Stimulated activated naive CD8-positive, alpha-beta T cell treated with anti-CD3 and anti-CD28 coated beads, Interleukin-15, Interleukin-2, amounts not matched to agents 100 ng/mL and 50 ng/mL, for 24 hours (primary cell): ENCODE data around the gene TDP2.
A peak's percentile ranks its signal among the peaks of the same experiment; 100 is the strongest.
"Not testable (repeated sequence)": the region's sequence is repeated elsewhere in the genome, so short reads cannot be mapped to it uniquely, and the experiment has no call there.

Experiments used
- H3K27ac Mint-ChIP-seq: one replicate; pipeline ENCODE4 v1.8.0; 2021; ENCODE audit warnings: mild to moderate bottlenecking, mixed read lengths
- H3K27me3 Mint-ChIP-seq: one replicate; pipeline ENCODE4 v1.8.0; 2021; ENCODE audit warnings: mixed read lengths
- H3K36me3 Mint-ChIP-seq: one replicate; pipeline ENCODE4 v1.8.0; 2021; ENCODE audit warnings: low read depth, mixed read lengths
- H3K4me1 Mint-ChIP-seq: one replicate; pipeline ENCODE4 v1.8.0; 2021; ENCODE audit warnings: low read depth, mixed read lengths
- H3K4me3 Mint-ChIP-seq: one replicate; pipeline ENCODE4 v1.8.0; 2021; ENCODE audit warnings: mild to moderate bottlenecking, mixed read lengths
- H3K9me3 Mint-ChIP-seq: one replicate; pipeline ENCODE4 v1.8.0; 2021; ENCODE audit warnings: mixed read lengths

The TDP2 gene

GRCh38 chr6:24667378-24667803, 692 bp upstream of the TDP2 start:
- H3K27me3 Mint-ChIP-seq, result no peaks in the 10 kb centered on the region
- H3K27ac Mint-ChIP-seq, result peak overlapping the region; percentile 95
- H3K36me3 Mint-ChIP-seq, result peaks cover 63% of the 10 kb centered on the region
- peak overlapping the region; percentile 97 for H3K4me3 Mint-ChIP-seq
- peaks cover 12% of the 10 kb centered on the region for H3K9me3 Mint-ChIP-seq
- H3K4me1 Mint-ChIP-seq, result peaks cover 52% of the 10 kb centered on the region

- Mint-ChIP-seq H3K27me3 (no peaks in the 10 kb centered on the region), H3K36me3 (peaks cover 69% of the 10 kb centered on the region), H3K4me3 (peak overlapping the region; percentile 97), H3K4me1 (peaks cover 56% of the 10 kb centered on the region), H3K27ac (peak overlapping the region; percentile 95), H3K9me3 (peaks cover 9% of the 10 kb centered on the region)
These were observed 530 bp downstream of the TDP2 start for GRCh38 chr6:24666097-24666640.

- H3K4me1 Mint-ChIP-seq, result peaks cover 65% of the 10 kb centered on the region
- peaks cover 70% of the 10 kb centered on the region for H3K36me3 Mint-ChIP-seq
- H3K27me3 Mint-ChIP-seq, result no peaks in the 10 kb centered on the region
- H3K9me3 Mint-ChIP-seq, result no peaks in the 10 kb centered on the region
- no peak overlapping the region for H3K27ac Mint-ChIP-seq
- peak overlapping the region; percentile 97 for H3K4me3 Mint-ChIP-seq
These were observed 2.4 kb downstream of the TDP2 start for GRCh38 chr6:24664046-24664987.

- Mint-ChIP-seq H3K4me3 (no peak overlapping the region), H3K9me3 (no peaks in the 10 kb centered on the region), H3K36me3 (peaks cover 76% of the 10 kb centered on the region), H3K27ac (no peak overlapping the region), H3K27me3 (no peaks in the 10 kb centered on the region), H3K4me1 (peaks cover 54% of the 10 kb centered on the region)
These were observed 3.5 kb downstream of the TDP2 start for GRCh38 chr6:24663189-24663588.

GRCh38 chr6:24662236-24662635, 4.5 kb downstream of the TDP2 start:
- Mint-ChIP-seq H3K9me3 (no peaks in the 10 kb centered on the region), H3K4me3 (no peak overlapping the region), H3K4me1 (peaks cover 45% of the 10 kb centered on the region), H3K36me3 (peaks cover 84% of the 10 kb centered on the region), H3K27me3 (no peaks in the 10 kb centered on the region), H3K27ac (no peak overlapping the region)

- peak overlapping the region; percentile 4 for H3K27ac Mint-ChIP-seq
- H3K9me3 Mint-ChIP-seq, H3K27me3 Mint-ChIP-seq, H3K4me3 Mint-ChIP-seq: not testable (repeated sequence)
- H3K4me1 Mint-ChIP-seq, result peaks cover 41% of the 10 kb centered on the region
- peaks cover 89% of the 10 kb centered on the region for H3K36me3 Mint-ChIP-seq
These were observed 4.9 kb downstream of the TDP2 start for GRCh38 chr6:24661759-24662158.

GRCh38 chr6:24660105-24660504, 6.6 kb downstream of the TDP2 start:
- H3K27me3 Mint-ChIP-seq, result no peaks in the 10 kb centered on the region
- H3K4me1 Mint-ChIP-seq, result peaks cover 45% of the 10 kb centered on the region
- H3K4me3 Mint-ChIP-seq, result no peak overlapping the region
- H3K27ac Mint-ChIP-seq, result no peak overlapping the region
- no peaks in the 10 kb centered on the region for H3K9me3 Mint-ChIP-seq
- peaks cover 92% of the 10 kb centered on the region for H3K36me3 Mint-ChIP-seq

GRCh38 chr6:24659561-24659960, 7.1 kb downstream of the TDP2 start:
- H3K4me1 Mint-ChIP-seq, result peaks cover 40% of the 10 kb centered on the region
- H3K36me3 Mint-ChIP-seq, result peaks cover 86% of the 10 kb centered on the region
- H3K27ac Mint-ChIP-seq, result no peak overlapping the region
- no peaks in the 10 kb centered on the region for H3K27me3 Mint-ChIP-seq
- no peaks in the 10 kb centered on the region for H3K9me3 Mint-ChIP-seq
- no peak overlapping the region for H3K4me3 Mint-ChIP-seq

- Mint-ChIP-seq H3K36me3 (peaks cover 81% of the 10 kb centered on the region), H3K4me1 (peaks cover 36% of the 10 kb centered on the region), H3K27me3 (no peaks in the 10 kb centered on the region), H3K4me3 (no peak overlapping the region), H3K9me3 (no peaks in the 10 kb centered on the region), H3K27ac (no peak overlapping the region)
These were observed 7.8 kb downstream of the TDP2 start for GRCh38 chr6:24658573-24659560.

GRCh38 chr6:24655215-24655614, 11.5 kb downstream of the TDP2 start:
- peak overlapping the region; percentile 39 for H3K27ac Mint-ChIP-seq
- peaks cover 22% of the 10 kb centered on the region for H3K4me1 Mint-ChIP-seq
- H3K9me3 Mint-ChIP-seq, result no peaks in the 10 kb centered on the region
- no peak overlapping the region for H3K4me3 Mint-ChIP-seq
- no peaks in the 10 kb centered on the region for H3K27me3 Mint-ChIP-seq
- H3K36me3 Mint-ChIP-seq, result peaks cover 77% of the 10 kb centered on the region

- no peaks in the 10 kb centered on the region for H3K9me3 Mint-ChIP-seq
- peaks cover 5% of the 10 kb centered on the region for H3K27me3 Mint-ChIP-seq
- peaks cover 32% of the 10 kb centered on the region for H3K36me3 Mint-ChIP-seq
- no peak overlapping the region for H3K4me3 Mint-ChIP-seq
- H3K27ac Mint-ChIP-seq, result no peak overlapping the region
- peaks cover 14% of the 10 kb centered on the region for H3K4me1 Mint-ChIP-seq
These were observed 16.3 kb downstream of the TDP2 start for GRCh38 chr6:24650365-24650764.

GRCh38 chr6:24649691-24650090, 17.0 kb downstream of the TDP2 start:
- Mint-ChIP-seq H3K4me3 (no peak overlapping the region), H3K27ac (no peak overlapping the region), H3K27me3 (peaks cover 12% of the 10 kb centered on the region), H3K9me3 (no peaks in the 10 kb centered on the region), H3K36me3 (peaks cover 31% of the 10 kb centered on the region), H3K4me1 (peaks cover 16% of the 10 kb centered on the region)

- H3K9me3 Mint-ChIP-seq, result no peaks in the 10 kb centered on the region
- no peak overlapping the region for H3K27ac Mint-ChIP-seq
- no peak overlapping the region for H3K4me3 Mint-ChIP-seq
- H3K27me3 Mint-ChIP-seq, result peaks cover 23% of the 10 kb centered on the region
- H3K36me3 Mint-ChIP-seq, result peaks cover 24% of the 10 kb centered on the region
- H3K4me1 Mint-ChIP-seq, result peaks cover 16% of the 10 kb centered on the region
These were observed 18.4 kb downstream of the TDP2 start for GRCh38 chr6:24648276-24648675.

- H3K4me3 Mint-ChIP-seq, result peak overlapping the region; percentile 87
- H3K4me1 Mint-ChIP-seq, result peaks cover 16% of the 10 kb centered on the region
- H3K27me3 Mint-ChIP-seq, result peaks cover 23% of the 10 kb centered on the region
- no peaks in the 10 kb centered on the region for H3K9me3 Mint-ChIP-seq
- no peak overlapping the region for H3K27ac Mint-ChIP-seq
- peaks cover 9% of the 10 kb centered on the region for H3K36me3 Mint-ChIP-seq
These were observed 19.9 kb downstream of the TDP2 start for GRCh38 chr6:24646771-24647170.
